Ramos (cell line): Measurements from ENCODE around the gene TACC2.

ENCODE experiments used
- in situ Hi-C: fragments of 300-500 bp; cut with MboI; formaldehyde crosslinking; loops from one replicate; pipeline ENCODE4 v1.14.3; 2022; ENCODE audit warnings: low sequenced_read_pairs; ENCODE audit not compliant: unreplicated experiment

The TACC2 gene

GRCh38 chr10:122113161-122113944, 124.4 kb downstream of the TACC2 start:
- in situ Hi-C loops: no loop called here

DNA sequence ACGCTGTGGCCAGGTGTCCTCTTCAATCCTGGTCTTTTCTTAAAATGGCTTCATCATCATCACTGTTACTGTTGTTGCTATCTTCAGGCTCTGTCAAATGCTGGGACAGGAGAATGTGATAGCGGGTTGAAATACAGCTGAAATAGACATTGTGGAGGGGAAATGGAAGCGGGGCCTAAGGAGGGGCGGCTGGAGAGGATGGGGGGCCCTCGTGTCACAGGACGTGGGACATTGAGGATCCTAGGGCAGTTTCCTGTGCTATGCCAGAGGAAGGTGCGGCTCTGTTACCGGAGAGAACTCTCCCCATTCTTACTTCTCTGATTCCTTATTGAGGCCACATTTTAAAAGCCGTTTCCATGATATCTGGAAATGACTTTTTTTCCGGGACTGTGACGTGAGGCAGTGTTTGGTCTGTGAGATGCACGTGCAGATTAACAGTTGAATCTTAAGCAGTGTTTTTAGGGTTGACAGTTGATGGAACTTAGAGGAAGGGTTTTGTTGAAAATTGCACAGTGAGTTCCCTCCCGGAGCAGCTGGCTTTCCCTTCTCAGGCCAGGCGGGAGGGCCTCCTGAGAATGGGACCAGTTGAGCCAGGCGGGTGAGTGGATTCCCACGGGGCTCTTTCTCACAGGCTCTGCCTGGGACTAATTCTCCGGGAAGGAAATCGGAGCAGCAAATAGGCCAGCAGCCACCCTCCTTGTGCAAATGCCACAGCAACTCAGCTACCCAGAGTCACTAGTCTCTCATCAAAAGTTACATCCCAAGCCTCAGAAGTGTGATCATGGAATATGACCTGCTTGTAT, 125.2 kb downstream of the TACC2 start:
- in situ Hi-C loops: no loop called here

DNA sequence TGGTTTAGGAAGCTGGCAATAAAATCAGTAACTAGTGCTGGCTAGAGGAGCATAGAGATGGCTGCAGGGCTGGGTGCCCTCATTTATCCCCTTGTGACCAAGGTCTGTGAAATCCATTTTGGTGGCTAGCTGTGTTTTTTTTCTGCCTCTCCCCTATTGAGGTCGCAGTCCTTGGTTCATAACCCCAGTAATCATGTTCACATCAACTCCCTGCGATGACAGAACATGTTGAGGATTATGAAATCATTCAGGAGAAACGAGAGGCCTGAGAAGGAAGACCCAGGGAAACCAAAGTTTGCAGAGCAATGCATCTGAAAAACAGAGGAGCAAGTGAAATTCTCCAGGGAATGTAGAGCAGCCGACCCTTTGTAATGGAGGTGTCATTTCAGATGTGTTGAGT, 126.9 kb downstream of the TACC2 start:
- in situ Hi-C loops: no loop called here

DNA sequence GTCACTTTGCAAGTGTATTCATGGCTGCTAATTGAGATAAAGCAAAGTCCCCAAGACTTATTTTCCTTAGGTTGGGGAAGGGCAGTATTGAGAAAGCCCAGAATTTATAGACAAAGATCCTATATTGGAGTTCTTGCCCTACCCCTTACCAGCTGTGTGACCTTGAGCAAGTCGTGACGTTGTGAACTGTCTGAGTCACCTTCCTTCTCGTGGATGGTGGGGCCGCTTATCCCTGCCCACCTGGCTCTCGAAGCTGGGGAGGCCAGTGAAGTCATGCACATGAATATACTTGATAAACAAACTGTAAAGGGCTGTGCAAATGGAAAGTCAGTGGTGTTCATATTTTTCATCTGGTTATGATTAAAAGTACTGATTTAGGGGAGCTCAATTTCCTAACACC, 127.4 kb downstream of the TACC2 start:
- in situ Hi-C loops: no loop called here

DNA sequence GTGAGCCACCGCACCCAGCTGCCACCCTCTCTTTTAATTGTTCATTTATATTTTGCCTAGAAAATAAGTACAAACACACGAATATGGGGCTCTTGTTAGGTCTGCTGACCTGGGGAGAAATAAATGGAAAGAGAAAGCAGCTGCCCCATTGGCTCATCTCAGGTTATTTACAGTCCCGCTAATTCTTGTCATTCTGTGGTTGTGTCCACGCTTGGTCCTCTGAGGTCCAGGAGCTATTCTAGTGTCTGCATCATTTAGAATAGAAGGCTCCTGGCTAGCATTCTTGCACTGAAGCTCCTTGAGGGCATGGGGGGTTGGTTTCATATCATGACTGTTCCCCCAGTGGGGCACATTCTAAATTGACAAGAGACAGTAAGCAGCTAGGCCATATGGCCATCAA, 128.5 kb downstream of the TACC2 start:
- in situ Hi-C loops: no loop called here

GRCh38 chr10:122120008-122120744, 131.2 kb downstream of the TACC2 start:
- in situ Hi-C loops: no loop called here

DNA sequence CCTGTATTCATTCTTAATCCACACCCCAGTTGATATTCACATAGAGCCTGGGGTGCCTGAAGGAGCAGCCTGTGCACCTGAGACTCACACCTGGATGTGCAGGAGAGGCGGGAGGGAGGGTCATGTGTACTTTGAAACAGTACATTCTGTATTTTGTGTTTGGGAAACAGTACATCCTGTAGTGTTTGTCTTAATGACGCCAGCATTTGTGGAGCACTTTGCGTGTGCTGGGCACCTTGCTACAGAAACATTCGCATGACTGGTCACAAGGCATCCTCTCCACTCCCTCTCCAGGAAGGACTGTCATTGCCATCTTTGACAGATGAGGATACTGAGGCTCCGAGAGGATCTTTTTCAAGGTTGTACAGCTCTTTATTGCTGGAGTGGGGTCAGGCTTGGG, 132.1 kb downstream of the TACC2 start:
- in situ Hi-C loops: no loop called here

GRCh38 chr10:122122493-122122892, 133.5 kb downstream of the TACC2 start:
- in situ Hi-C loops: no loop called here

- in situ Hi-C loops: no loop called here
Observed at GRCh38 chr10:122123186-122123585, 134.2 kb downstream of the TACC2 start.

DNA sequence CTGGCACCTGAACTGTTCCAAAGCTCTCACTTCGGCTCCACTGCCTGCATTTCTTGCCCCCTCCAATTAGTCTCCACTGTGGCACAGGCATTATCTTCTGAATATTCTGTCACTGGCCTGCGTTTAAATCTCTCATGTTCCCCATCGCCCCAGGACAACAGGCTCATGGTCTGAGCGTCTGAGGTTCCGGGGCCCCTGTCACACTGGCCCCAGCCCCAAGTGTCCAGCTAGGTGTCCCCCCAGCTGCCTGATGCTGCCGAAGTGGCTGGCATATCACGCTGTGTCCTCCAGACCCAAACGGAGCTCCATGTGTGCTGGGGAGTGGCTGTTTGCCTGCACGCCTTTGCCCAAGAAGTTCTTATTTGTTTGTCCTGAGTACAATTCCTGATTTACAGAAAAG, 135.4 kb downstream of the TACC2 start:
- in situ Hi-C loops: no loop called here

- in situ Hi-C loops: no loop called here
Observed at GRCh38 chr10:122124808-122125207, 135.8 kb downstream of the TACC2 start.

GRCh38 chr10:122126763-122127659, 138.0 kb downstream of the TACC2 start:
- in situ Hi-C loops: no loop called here

DNA sequence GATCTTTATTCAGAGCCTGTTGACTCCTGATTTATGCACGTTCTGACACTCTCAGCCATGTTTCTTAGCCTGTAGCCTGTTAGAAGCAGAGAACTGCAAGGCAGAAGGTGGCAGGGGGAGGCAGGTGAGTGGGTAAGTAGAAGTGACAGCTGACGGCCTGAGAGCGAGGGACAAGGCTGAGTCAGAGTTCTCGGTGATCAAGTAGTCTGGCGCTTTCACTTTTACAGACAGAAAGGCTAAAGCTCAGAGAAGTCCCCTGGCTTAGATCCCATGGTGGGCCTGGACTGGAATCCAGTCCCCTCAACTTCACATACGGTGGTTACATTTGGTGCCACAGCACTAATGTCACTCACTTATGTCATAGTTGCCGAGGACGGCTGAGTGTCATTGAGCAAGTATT, 139.0 kb downstream of the TACC2 start:
- in situ Hi-C loops: no loop called here

DNA sequence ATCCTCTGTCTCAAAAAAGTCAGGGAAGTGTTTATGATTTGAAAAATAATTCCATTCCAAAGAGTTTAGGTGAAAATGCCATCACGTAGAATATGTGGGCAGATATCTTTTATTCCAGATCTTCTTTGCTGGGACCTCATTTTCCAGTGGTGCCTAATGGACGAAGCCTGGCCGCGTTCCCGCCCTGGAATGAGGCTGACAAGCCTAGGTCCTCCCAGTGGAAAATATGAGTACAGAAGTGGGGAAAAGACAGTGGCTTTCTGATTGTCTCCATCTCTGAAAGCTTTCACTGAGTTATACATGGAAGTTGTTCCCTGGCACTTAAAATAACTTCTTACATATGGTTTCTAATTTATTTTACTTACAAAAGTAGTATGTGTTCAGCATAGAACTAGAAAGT, 139.4 kb downstream of the TACC2 start:
- in situ Hi-C loops: no loop called here

GRCh38 chr10:122130474-122131110, 141.6 kb downstream of the TACC2 start:
- in situ Hi-C loops: no loop called here

DNA sequence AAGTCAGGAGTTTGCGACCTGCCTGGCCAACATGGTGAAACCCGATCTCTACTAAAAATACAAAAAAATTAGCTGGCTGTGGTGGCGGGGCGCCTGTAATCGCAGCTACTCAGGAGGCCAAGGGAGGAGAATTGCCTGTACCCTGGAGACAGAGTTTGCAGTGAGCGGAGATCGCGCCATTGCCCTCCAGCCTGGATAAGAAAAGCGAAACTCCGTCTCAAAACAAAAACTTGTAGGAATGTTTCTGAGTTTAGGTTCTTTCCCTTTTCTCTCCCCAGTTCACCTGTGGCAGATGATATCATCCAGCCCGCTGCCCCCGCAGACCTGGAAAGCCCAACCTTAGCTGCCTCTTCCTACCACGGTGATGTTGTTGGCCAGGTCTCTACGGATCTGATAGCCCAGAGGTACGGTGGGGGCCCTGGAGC, 143.4 kb downstream of the TACC2 start:
- in situ Hi-C loops: no loop called here

- in situ Hi-C loops: no loop called here
Observed at GRCh38 chr10:122132882-122133565, 144.1 kb downstream of the TACC2 start.

- in situ Hi-C loops: no loop called here
Observed at GRCh38 chr10:122135251-122136025, 146.5 kb downstream of the TACC2 start.
